Lower lobe of right lung (tissue), 2 donors: ENCODE results near the gene ZNF236. TPM values are rescaled to one million over a fixed set of nuclear protein-coding genes. Genes with fewer than 3 reads are reported as not detected.

Experiments
- ATAC-seq, 2 donors: fragments of 200-7000 bp; cut with Tn5 transposase; one replicate each; pipeline ENCODE4 v1.9.1; 2020 to 2022; ENCODE audit warnings: mild to moderate bottlenecking in 2 of 2, moderate library complexity in 2 of 2
- DNase-seq: peaks from one replicate; pipeline ENCODE4 v3.0.0-alpha.2; 2020
- H3K27ac ChIP-seq: fragments of 200-600 bp; one replicate; pipeline ENCODE4 v1.8.0; 2022
- H3K27me3 ChIP-seq: fragments of 200-600 bp; one replicate; pipeline ENCODE4 v1.8.0; 2022; ENCODE audit warnings: low read depth
- H3K36me3 ChIP-seq: fragments of 200-600 bp; one replicate; pipeline ENCODE4 v1.8.0; 2022; ENCODE audit warnings: mild to moderate bottlenecking
- H3K4me1 ChIP-seq: fragments of 200-600 bp; one replicate; pipeline ENCODE4 v1.8.0; 2022
- H3K4me3 ChIP-seq: fragments of 200-600 bp; one replicate; pipeline ENCODE4 v1.8.0; 2022; ENCODE audit warnings: mild to moderate bottlenecking
- H3K9me3 ChIP-seq: fragments of 200-600 bp; one replicate; pipeline ENCODE4 v1.8.0; 2022
- intact Hi-C: fragments of 100-400 bp; cut with DNase I; formaldehyde crosslinking; loops from one replicate; pipeline ENCODE4 v1.11.0; 2022
- total RNA-seq: library from RNA; stranded (reverse); fragmentation: NEBNext Ultra II Directional; extraction: Animal tissue kit (Norgen Biotek cat#: 25700); gene quantifications from one replicate; pipeline ENCODE4 v1.2.1, GENCODE V29; 2021
- TF ChIP-seq, protein P1 (sequence below): fragments of 200-600 bp; IDR thresholded peaks from one replicate; pipeline ENCODE4 v1.8.0; 2022; ENCODE audit warnings: antibody characterized with exemption, mild to moderate bottlenecking
- donor health status: DM: no; HTN: yes; CAD: no; lungs with severe emphysema.

ZNF236 gene
- total RNA-seq, 1 donor from 2014 or later, result 18.0 TPM

DNA sequence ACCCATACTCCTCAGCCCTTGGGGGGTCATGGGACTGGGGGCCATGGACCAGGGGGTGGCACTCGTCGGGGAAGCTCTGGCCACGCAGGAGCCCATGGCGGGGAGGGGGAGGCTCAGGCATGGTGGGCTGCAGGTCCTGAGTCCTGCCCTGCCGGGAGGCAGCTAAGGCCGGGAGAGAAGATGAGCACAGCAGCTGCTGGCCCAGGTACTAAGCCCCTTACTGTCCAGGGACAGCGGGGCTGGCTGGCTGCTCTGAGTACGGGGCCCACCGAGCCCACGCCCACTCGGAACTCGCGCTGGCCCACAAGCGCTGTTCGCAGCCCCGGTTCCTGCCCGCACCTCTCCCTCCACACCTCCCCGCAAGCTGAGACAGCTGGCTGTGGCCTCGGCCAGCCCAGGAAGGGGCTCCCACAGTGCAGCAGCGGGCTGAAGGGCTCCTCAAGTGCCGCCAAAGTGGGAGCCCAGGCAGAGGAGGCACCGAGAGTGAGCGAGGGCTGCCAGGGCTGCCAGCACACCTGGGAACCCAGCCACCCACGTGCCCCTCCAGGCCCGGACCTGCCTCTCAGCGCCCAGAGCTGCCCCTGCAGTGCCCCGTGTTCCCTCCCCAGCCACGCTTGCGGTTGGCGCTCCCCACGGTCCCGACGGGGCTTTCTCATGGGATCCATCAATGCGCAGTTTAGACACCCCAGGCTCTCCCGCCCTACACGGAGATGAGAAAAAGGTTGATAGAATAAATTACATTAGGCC lies 33.6 kb upstream of the ZNF236 start:
- intact Hi-C loops, result no loop called here
- H3K36me3 ChIP-seq, result no peaks in the 10 kb centered on the region
- no peak overlapping the region for H3K27ac ChIP-seq
- peaks cover 7% of the 10 kb centered on the region for H3K9me3 ChIP-seq
- peak in 1 of 2 donors; percentile 42 for ATAC-seq
- no peak for DNase-seq
- H3K4me1 ChIP-seq, result no peaks in the 10 kb centered on the region
- peaks cover 11% of the 10 kb centered on the region for H3K27me3 ChIP-seq
- TF ChIP-seq, protein P1, sequence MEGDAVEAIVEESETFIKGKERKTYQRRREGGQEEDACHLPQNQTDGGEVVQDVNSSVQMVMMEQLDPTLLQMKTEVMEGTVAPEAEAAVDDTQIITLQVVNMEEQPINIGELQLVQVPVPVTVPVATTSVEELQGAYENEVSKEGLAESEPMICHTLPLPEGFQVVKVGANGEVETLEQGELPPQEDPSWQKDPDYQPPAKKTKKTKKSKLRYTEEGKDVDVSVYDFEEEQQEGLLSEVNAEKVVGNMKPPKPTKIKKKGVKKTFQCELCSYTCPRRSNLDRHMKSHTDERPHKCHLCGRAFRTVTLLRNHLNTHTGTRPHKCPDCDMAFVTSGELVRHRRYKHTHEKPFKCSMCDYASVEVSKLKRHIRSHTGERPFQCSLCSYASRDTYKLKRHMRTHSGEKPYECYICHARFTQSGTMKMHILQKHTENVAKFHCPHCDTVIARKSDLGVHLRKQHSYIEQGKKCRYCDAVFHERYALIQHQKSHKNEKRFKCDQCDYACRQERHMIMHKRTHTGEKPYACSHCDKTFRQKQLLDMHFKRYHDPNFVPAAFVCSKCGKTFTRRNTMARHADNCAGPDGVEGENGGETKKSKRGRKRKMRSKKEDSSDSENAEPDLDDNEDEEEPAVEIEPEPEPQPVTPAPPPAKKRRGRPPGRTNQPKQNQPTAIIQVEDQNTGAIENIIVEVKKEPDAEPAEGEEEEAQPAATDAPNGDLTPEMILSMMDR, result no peak
- no peak overlapping the region for H3K4me3 ChIP-seq

DNA sequence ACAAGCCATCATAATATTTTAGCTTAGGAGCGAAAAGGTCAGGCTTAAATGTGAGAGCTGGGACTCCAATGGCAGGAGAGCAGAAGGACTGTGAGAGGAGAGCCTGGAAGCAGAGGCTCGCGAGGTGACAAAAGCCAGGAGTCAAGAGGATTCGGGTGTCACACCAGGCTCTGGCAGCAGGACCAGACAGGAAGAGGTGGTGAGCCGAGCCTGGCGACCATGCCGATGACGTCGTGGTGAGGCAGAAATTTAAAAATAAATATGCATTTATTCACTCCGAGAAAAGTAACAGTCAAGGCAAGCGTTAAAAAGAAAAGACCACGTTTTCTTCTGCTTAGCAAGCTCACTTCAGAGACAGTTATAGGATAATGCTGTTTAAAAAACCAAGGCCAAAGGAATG lies 31.3 kb upstream of the ZNF236 start:
- no peaks in the 10 kb centered on the region for H3K36me3 ChIP-seq
- H3K4me3 ChIP-seq, result no peak overlapping the region
- H3K4me1 ChIP-seq, result no peaks in the 10 kb centered on the region
- intact Hi-C loops, result no loop called here
- H3K27ac ChIP-seq, result no peak overlapping the region
- ATAC-seq, result no peak
- TF ChIP-seq, protein P1, result no peak
- peaks cover 11% of the 10 kb centered on the region for H3K27me3 ChIP-seq
- DNase-seq, result no peak
- peaks cover 7% of the 10 kb centered on the region for H3K9me3 ChIP-seq

DNA sequence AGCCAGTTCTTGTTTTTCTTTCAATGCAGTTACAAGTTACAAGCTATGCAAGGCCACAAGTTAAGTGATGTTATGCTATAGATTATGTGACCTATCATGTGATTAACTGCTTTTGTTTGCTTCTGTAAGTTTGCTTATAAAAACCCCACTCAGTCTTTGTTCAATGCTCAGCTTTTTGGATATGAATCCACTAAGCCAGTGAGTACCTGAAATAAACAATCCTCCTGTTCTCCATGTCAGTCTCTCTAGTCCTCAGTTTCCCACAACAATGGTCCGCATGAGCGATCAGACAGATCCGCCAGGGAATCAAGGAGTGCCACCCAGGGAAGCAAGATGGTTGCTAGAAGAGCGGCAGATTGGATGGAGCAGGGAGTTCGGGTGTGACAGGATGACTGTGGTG lies 30.7 kb upstream of the ZNF236 start:
- Histone ChIP-seq H3K36me3 (no peaks in the 10 kb centered on the region), H3K27me3 (peaks cover 10% of the 10 kb centered on the region), H3K4me3 (no peak overlapping the region), H3K4me1 (no peaks in the 10 kb centered on the region), H3K9me3 (peaks cover 7% of the 10 kb centered on the region), H3K27ac (no peak overlapping the region)
- no peak for DNase-seq
- no peak for ATAC-seq
- intact Hi-C loops, result no loop called here
- TF ChIP-seq, protein P1, result no peak

GRCh38 chr18:76794326-76794725 lies 28.0 kb upstream of the ZNF236 start:
- TF ChIP-seq, protein P1, result no peak
- peaks cover 7% of the 10 kb centered on the region for H3K9me3 ChIP-seq
- intact Hi-C loops, result no loop called here
- no peaks in the 10 kb centered on the region for H3K36me3 ChIP-seq
- H3K4me3 ChIP-seq, result no peak overlapping the region
- DNase-seq (no peak), ATAC-seq (no peak)
- H3K27ac ChIP-seq, result no peak overlapping the region
- H3K4me1 ChIP-seq, result no peaks in the 10 kb centered on the region
- H3K27me3 ChIP-seq, result no peaks in the 10 kb centered on the region

- DNase-seq (peak; percentile 75), ATAC-seq (peak; percentile 96 to 98)
- intact Hi-C loops, result no loop called here
- H3K27me3 ChIP-seq, result peaks cover 14% of the 10 kb centered on the region
- H3K4me1 ChIP-seq, result peaks cover 18% of the 10 kb centered on the region
- TF ChIP-seq, protein P1, result peak; percentile 92
- H3K36me3 ChIP-seq, result no peaks in the 10 kb centered on the region
- H3K27ac ChIP-seq, result no peak overlapping the region
- peak overlapping the region; percentile 39 for H3K4me3 ChIP-seq
- no peaks in the 10 kb centered on the region for H3K9me3 ChIP-seq
These were observed 20.5 kb upstream of the ZNF236 start for GRCh38 chr18:76801567-76802505.
